Activated CD8-positive, alpha-beta memory T cell treated with anti-CD3 and anti-CD28 coated beads, Interleukin-2, amount 50 U/mL, for 24 hours (primary cell): Measurements from ENCODE around the gene CATSPERD.
A peak's percentile ranks its signal among the peaks of the same experiment; 100 is the strongest.

Source experiments
- DNase-seq: peaks from one replicate; pipeline ENCODE4 v3.0.0-alpha.2; 2020; ENCODE audit errors: extremely low read depth

The CATSPERD gene

GRCh38 chr19:5806133-5806489 is 85.7 kb downstream of the CATSPERD start:
- no peak for DNase-seq

GRCh38 chr19:5806905-5807304 is 86.5 kb downstream of the CATSPERD start:
- DNase-seq = no peak

GRCh38 chr19:5808120-5808816 is 87.8 kb downstream of the CATSPERD start:
- DNase-seq = no peak

GRCh38 chr19:5809053-5809452 is 88.6 kb downstream of the CATSPERD start:
- no peak for DNase-seq

- no peak for DNase-seq
These were observed 89.0 kb downstream of the CATSPERD start for GRCh38 chr19:5809469-5809868.

- DNase-seq = no peak
These were observed 90.7 kb downstream of the CATSPERD start for GRCh38 chr19:5811117-5811516.

GRCh38 chr19:5814123-5814851 is 93.8 kb downstream of the CATSPERD start:
- no peak for DNase-seq

- DNase-seq = no peak
These were observed 94.4 kb downstream of the CATSPERD start for GRCh38 chr19:5814852-5815246.

- DNase-seq = no peak
These were observed 96.8 kb downstream of the CATSPERD start for GRCh38 chr19:5817218-5817617.

GRCh38 chr19:5818594-5818993 is 98.2 kb downstream of the CATSPERD start:
- DNase-seq = no peak

GRCh38 chr19:5820785-5821184 is 100.3 kb downstream of the CATSPERD start:
- DNase-seq = no peak

GRCh38 chr19:5821521-5822180 is 101.2 kb downstream of the CATSPERD start:
- no peak for DNase-seq

- DNase-seq = no peak
These were observed 101.9 kb downstream of the CATSPERD start for GRCh38 chr19:5822181-5822844.

GRCh38 chr19:5823579-5824281 is 103.3 kb downstream of the CATSPERD start:
- DNase-seq = no peak

GRCh38 chr19:5824751-5825150 is 104.3 kb downstream of the CATSPERD start:
- no peak for DNase-seq

- DNase-seq = no peak
These were observed 104.7 kb downstream of the CATSPERD start for GRCh38 chr19:5825178-5825577.

GRCh38 chr19:5826531-5827341 is 106.3 kb downstream of the CATSPERD start:
- no peak for DNase-seq

GRCh38 chr19:5827342-5827890 is 107.0 kb downstream of the CATSPERD start:
- DNase-seq = no peak

- DNase-seq = peak; percentile 75
These were observed 107.6 kb downstream of the CATSPERD start for GRCh38 chr19:5827891-5828660.
